ENCODE data around the gene RETSAT.
"Not testable (repeated sequence)": the region's sequence is repeated elsewhere in the genome, so short reads cannot be mapped to it uniquely, and the experiment has no call there.

RETSAT gene

GRCh38 chr2:85393836-85394235 lies 39.5 kb upstream of the RETSAT start:
- TF ChIP-seq CTCF (IDR thresholded peaks at IDR 0.05; ENCODE audit: low read length, missing control alignments) = no peak
- DNase-seq (ENCODE audit: low read depth) = no peak
- H3K4me3 ChIP-seq (replicated peaks; ENCODE audit: low read depth, low read length) = no peak overlapping the region

DNA sequence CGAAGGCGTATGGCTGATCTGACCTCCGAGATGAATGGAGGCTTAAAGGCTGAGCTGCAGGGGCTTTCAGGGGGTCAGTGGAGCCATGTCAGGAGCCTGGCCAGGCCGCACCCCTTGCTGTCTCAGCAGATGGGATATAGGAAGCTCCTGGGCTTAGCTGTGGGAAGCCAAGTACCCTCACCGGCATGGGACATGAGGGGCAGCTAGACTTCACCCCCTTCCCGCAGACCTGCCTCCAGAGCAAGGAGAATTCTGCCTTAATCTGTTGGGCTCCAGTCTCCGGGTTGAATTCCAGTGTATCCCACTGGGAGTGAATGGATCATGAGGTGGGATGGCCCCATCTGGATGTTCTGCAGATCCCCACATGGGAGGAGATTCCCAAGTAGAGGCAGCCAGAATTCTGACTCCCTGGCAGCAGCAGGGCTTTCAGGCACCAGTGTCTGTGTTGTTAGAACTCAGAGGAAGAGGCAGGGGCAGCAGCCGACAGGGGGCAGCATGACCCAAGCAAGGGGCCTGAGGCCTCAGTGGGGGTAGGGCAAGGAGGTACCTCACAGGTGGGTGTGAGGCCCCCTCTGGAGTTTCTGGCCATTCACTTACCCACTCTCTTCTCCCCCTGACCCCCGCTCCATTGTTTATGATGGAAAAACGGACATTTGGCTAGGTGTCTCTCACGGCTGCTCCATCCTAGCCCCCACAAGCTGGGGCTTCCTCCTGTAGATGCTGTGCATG lies 36.8 kb upstream of the RETSAT start:
- peak; percentile 44 for DNase-seq (ENCODE audit: low read depth)
- TF ChIP-seq CTCF (IDR thresholded peaks at IDR 0.05; ENCODE audit: low read length, missing control alignments) = peak; percentile 73
- no peak overlapping the region for H3K4me3 ChIP-seq (replicated peaks; ENCODE audit: low read depth, low read length)

GRCh38 chr2:85388878-85389538 lies 34.7 kb upstream of the RETSAT start:
- no peak for TF ChIP-seq CTCF (IDR thresholded peaks at IDR 0.05; ENCODE audit: low read length, missing control alignments)
- no peak overlapping the region for H3K4me3 ChIP-seq (replicated peaks; ENCODE audit: low read depth, low read length)
- DNase-seq (ENCODE audit: low read depth) = no peak

DNA sequence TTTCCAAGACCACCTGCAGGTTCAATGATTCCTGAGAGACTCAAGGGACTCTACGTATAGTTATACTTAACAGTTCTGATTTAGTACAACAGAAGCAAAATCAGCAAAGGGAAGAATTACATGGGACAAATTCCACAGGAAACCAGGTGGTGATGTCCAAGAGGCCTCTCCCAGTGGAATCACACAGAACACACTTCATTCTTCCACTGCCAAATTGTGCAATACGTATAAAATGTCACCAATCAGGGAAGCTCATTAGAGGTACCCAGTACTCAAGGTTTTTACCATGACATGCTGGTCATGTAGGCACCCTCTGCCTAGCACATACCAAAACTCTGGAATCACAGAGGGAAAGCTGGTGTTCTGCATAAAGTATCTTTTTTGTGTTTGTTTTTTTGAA lies 33.4 kb upstream of the RETSAT start:
- TF ChIP-seq CTCF (IDR thresholded peaks at IDR 0.05; ENCODE audit: low read length, missing control alignments) = no peak
- no peak for DNase-seq (ENCODE audit: low read depth)
- H3K4me3 ChIP-seq (replicated peaks; ENCODE audit: low read depth, low read length) = no peak overlapping the region

DNA sequence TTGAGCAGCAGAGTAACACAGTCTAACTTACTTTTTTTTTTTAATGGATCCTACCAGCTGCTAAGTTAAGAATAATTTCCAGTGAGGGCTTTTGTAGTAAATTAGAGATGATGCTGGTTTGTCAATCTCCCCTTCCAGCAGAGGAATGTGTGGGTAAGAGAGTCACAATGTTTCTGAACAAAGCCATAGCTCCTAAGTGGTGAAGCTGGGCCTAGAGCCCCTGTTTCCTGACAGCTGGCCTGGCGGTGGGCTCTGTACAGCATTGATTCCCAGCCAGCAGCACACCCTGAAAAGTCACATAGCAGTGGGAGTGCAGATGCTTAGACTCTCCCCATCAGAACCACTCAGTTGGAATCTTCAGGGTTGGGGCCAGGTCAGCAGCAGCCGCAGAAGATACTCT lies 31.4 kb upstream of the RETSAT start:
- no peak overlapping the region for H3K4me3 ChIP-seq (replicated peaks; ENCODE audit: low read depth, low read length)
- no peak for DNase-seq (ENCODE audit: low read depth)
- no peak for TF ChIP-seq CTCF (IDR thresholded peaks at IDR 0.05; ENCODE audit: low read length, missing control alignments)

GRCh38 chr2:85383850-85384249 lies 29.5 kb upstream of the RETSAT start:
- DNase-seq (ENCODE audit: low read depth) = no peak
- no peak for TF ChIP-seq CTCF (IDR thresholded peaks at IDR 0.05; ENCODE audit: low read length, missing control alignments)
- no peak overlapping the region for H3K4me3 ChIP-seq (replicated peaks; ENCODE audit: low read depth, low read length)

- DNase-seq (ENCODE audit: low read depth); H3K4me3 ChIP-seq (replicated peaks; ENCODE audit: low read depth, low read length): not testable (repeated sequence)
Observed at GRCh38 chr2:85383151-85383550, 28.8 kb upstream of the RETSAT start.

Data from fibroblast of pulmonary artery (primary cell).